GM12864 (cell line): ENCODE measurements around the gene BLMH.

Experiments used
- DNase-seq: peaks from one replicate; pipeline ENCODE4 v3.0.0-alpha.2; 2011; ENCODE audit warnings: low read depth
- H3K4me3 ChIP-seq: 2 replicates; pipeline ENCODE4 v1.5.1; 2011; ENCODE audit warnings: mild to moderate bottlenecking, low read depth, low read length, control low read depth
- CTCF ChIP-seq: IDR thresholded peaks from 2 replicates; pipeline ENCODE4 v1.5.1; 2011; ENCODE audit warnings: low read depth, mild to moderate bottlenecking, moderate library complexity, low read length, control low read depth, inconsistent platforms; ENCODE audit errors: missing control alignments

Gene BLMH

DNA sequence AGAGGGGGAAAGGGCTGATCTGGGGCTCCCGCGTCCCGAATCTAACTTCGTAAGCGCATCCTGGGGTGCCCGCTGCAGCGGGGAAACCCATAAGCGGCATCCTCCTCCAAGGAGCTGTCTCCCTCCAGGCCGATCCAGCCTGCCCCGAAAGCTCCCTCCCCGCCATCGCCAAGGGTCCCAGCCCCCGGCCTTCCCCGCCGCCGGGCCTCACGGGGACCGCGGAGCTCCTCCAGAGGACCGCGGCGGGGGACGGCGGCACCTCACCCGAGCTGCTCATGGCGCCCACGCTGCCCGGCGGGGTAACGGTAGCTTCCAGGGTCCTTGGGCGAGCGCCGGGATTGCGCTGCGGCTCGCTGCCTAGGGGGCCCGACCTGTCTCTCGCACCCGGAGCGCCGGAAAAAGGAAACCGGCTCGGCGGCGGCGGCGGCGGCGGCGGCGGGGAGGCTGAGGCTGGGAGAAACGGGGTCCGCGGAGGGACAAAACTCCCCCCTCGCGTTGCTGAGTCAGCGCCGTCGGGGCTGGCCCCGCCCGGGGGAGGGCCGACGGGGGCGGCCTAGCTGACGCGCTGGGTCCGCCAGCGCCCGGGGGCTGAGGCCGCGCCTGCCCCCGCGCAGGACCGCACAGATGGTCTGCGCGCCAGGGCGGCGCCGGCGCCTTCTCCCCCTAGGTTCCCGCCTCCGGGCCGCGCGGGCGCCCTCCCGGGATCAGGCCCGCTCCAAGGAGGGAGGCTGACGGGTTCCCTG lies at the start of gene BLMH:
Gene BLMH, minus strand, starts transcription at position 402 of the 743 bp plus-strand sequence. Its CDS starts 125 bp downstream, at position 277.
- no peak for TF ChIP-seq CTCF
- peak; percentile 41 for DNase-seq
- peak within 1 kb of the TSS; percentile 88 for H3K4me3 ChIP-seq

DNA sequence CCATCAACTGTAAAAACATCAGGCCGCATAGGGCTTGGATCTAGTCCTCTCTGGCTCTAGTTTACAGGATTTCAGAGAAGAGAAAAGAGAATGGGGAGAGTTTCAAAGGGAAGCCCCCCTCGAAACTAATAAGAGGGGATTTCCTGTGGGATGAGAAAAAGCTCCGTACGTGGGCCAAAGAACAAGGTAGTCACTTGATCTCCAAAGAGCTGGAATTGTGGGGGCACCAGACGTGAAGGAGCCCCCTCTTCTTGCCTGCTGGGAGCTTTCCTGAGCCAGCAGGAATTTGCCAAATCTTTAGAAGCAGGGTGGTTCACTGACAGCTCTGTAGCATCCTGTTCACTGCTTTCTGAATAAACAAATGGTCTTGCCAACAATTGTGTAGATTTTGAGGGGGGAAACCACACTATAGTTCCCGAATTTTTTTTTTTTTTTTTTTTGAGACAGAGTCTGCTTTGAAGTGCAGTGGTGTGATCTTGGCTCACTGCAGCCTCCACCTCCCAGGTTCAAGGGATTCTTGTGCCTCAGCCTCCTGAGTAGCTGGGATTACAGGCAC lies 49.1 kb upstream of the BLMH start:
- TF ChIP-seq CTCF, result no peak
- no peak overlapping the region for H3K4me3 ChIP-seq
- DNase-seq, result no peak

- no peak for TF ChIP-seq CTCF
- no peak for DNase-seq
- no peak overlapping the region for H3K4me3 ChIP-seq
Measured at GRCh38 chr17:30339086-30339485, 47.3 kb upstream of the BLMH start.

GRCh38 chr17:30337393-30337999 lies 45.8 kb upstream of the BLMH start:
- DNase-seq, result no peak
- no peak for TF ChIP-seq CTCF
- H3K4me3 ChIP-seq, result no peak overlapping the region

DNA sequence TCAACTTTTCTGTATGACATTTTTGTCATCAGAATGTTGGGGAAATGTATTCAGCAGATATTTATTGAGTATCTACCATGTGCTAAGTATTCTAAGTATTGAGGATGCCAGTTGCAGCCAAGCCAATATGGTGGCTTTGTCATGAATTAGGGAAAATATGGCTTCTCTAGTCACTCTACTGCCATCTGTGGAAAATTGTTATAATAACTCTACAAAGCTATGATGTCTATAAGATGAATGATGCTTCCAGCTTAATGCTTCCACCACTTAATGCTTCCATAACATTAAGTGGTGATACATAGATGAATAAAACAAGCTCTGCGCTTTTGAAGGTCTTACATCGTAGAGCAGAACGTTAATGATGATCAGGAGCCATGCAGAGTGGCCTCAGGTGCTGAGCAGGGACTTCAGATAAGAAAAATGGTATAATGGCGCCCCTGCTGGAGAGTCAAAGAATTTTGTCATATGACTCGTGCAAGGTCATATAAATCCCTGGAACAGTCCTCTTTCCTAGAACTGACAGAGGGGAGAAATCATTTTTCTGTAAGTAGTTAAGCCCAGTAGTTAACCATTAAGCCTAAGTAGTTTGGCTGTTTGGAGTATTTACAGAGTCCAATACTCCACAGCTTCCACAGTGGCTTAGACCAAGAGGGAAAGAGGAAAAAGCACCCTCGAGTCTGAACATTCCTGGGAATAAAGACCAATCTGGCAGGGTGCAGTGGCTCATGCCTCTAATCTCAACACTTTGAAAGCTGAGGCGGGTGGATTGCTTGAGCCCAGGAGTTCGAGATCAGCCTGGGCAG lies 44.8 kb upstream of the BLMH start:
- H3K4me3 ChIP-seq, result no peak overlapping the region
- peak; percentile 66 for TF ChIP-seq CTCF
- DNase-seq, result no peak

GRCh38 chr17:30334421-30334820 lies 42.7 kb upstream of the BLMH start:
- TF ChIP-seq CTCF, result no peak
- no peak overlapping the region for H3K4me3 ChIP-seq
- no peak for DNase-seq
